ENCODE results near the gene RCCD1. TPM values are rescaled to one million over a fixed set of nuclear protein-coding genes. Genes with fewer than 3 reads are reported as not detected.

Gene RCCD1
- total RNA-seq, 1 experiment from 2014 or later = 38.5 TPM

DNA sequence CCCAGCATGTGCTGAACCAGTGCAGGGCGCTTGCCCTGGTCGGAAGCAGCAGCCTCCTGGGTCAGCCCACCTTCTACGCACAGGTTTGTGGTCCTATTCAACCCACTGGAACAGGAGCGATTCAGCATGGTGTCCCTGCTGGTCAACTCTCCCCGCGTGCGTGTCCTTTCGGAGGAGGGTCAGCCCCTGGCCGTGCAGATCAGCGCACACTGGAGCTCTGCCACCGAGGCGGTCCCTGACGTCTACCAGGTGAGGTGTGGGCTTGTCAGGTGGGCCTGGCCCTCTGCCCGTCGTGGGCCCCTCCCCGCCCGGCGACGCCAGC lies 43.4 kb upstream of the RCCD1 start:
- no peak overlapping the region for H3K4me2 ChIP-seq (ENCODE audit: low read length)
- ChIA-PET CTCF (interaction anchor here (1.1 kb wide), 1 partner anchor 23 kb away, joined by 3 read pairs; no protein-coding TSS in a partner anchor), RAD21 (ENCODE audit: low non-redundant PET in 1 of 2, low total read pairs in 2 of 2, uncharacterized antibody in 2 of 2, unreplicated experiment in 2 of 2) (no interaction called here), POLR2A (no interaction called here)
- no peaks in the 10 kb centered on the region for H3K27me3 ChIP-seq (ENCODE audit: insufficient read depth, low read length)
- H3K9me3 ChIP-seq (ENCODE audit: control insufficient read depth in 1 of 2, insufficient read depth in 1 of 2, low read depth in 1 of 2, low read length in 2 of 2) = no peaks in the 10 kb centered on the region
- H3K9ac ChIP-seq (ENCODE audit: low read length) = no peak overlapping the region
- H3K9me2 ChIP-seq (ENCODE audit: insufficient read depth) = no peaks in the 10 kb centered on the region
- H4K20me1 ChIP-seq (ENCODE audit: insufficient read depth) = no peaks in the 10 kb centered on the region
- peaks cover 0 to 9% of the 10 kb centered on the region in 2 experiments; a peak in 3 of 4 replicates for H3K36me3 ChIP-seq (ENCODE audit: control insufficient read depth in 1 of 2, insufficient read depth in 2 of 2, low read length in 2 of 2)
- no TSS peak for BruUV-seq (replicated peaks)
- DNase-seq (ENCODE audit: low read depth, low spot score) (no peak), ATAC-seq (no peak)
- TF ChIP-seq FOSL1 (IDR thresholded peaks at IDR 0.05; ENCODE audit: low read depth) (no peak), EZH2 (IDR thresholded peaks at IDR 0.05) (no peak), EGR1 (IDR thresholded peaks at IDR 0.05; ENCODE audit: low read depth) (no peak), SIN3A (IDR thresholded peaks at IDR 0.05; ENCODE audit: low read depth) (no peak), ZFX (IDR thresholded peaks at IDR 0.05) (no peak), YY1 (IDR thresholded peaks at IDR 0.05; ENCODE audit: extremely low read depth, insufficient replicate concordance, low read depth, low read length) (no peak), RAD21 (IDR thresholded peaks at IDR 0.05; ENCODE audit: low read depth) (no peak), ELF1 (IDR thresholded peaks at IDR 0.05; ENCODE audit: borderline replicate concordance, low read depth) (no peak), ZNF274 (IDR thresholded peaks at IDR 0.05; ENCODE audit: low read depth, low read length) (no peak), CBX3 (IDR thresholded peaks at IDR 0.05; ENCODE audit: low read depth) (no peak), SRF (IDR thresholded peaks at IDR 0.05; ENCODE audit: low read depth) (no peak)
- TF ChIP-seq, protein P1, sequence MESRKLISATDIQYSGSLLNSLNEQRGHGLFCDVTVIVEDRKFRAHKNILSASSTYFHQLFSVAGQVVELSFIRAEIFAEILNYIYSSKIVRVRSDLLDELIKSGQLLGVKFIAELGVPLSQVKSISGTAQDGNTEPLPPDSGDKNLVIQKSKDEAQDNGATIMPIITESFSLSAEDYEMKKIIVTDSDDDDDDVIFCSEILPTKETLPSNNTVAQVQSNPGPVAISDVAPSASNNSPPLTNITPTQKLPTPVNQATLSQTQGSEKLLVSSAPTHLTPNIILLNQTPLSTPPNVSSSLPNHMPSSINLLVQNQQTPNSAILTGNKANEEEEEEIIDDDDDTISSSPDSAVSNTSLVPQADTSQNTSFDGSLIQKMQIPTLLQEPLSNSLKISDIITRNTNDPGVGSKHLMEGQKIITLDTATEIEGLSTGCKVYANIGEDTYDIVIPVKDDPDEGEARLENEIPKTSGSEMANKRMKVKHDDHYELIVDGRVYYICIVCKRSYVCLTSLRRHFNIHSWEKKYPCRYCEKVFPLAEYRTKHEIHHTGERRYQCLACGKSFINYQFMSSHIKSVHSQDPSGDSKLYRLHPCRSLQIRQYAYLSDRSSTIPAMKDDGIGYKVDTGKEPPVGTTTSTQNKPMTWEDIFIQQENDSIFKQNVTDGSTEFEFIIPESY (IDR thresholded peaks at IDR 0.05; ENCODE audit: extremely low read depth, insufficient replicate concordance, low read length) = no peak
- TF ChIP-seq, protein P2, sequence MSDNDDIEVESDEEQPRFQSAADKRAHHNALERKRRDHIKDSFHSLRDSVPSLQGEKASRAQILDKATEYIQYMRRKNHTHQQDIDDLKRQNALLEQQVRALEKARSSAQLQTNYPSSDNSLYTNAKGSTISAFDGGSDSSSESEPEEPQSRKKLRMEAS (IDR thresholded peaks at IDR 0.05) = no peak
- TF ChIP-seq, protein P3, sequence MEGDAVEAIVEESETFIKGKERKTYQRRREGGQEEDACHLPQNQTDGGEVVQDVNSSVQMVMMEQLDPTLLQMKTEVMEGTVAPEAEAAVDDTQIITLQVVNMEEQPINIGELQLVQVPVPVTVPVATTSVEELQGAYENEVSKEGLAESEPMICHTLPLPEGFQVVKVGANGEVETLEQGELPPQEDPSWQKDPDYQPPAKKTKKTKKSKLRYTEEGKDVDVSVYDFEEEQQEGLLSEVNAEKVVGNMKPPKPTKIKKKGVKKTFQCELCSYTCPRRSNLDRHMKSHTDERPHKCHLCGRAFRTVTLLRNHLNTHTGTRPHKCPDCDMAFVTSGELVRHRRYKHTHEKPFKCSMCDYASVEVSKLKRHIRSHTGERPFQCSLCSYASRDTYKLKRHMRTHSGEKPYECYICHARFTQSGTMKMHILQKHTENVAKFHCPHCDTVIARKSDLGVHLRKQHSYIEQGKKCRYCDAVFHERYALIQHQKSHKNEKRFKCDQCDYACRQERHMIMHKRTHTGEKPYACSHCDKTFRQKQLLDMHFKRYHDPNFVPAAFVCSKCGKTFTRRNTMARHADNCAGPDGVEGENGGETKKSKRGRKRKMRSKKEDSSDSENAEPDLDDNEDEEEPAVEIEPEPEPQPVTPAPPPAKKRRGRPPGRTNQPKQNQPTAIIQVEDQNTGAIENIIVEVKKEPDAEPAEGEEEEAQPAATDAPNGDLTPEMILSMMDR (IDR thresholded peaks at IDR 0.05 in 2 of 3, conservative IDR thresholded peaks at IDR 0.05 in 1 of 3; ENCODE audit: borderline replicate concordance in 1 of 3, insufficient read depth in 1 of 3, low read depth in 2 of 3, low read length in 2 of 3) = no peak
- TF ChIP-seq, protein P4, sequence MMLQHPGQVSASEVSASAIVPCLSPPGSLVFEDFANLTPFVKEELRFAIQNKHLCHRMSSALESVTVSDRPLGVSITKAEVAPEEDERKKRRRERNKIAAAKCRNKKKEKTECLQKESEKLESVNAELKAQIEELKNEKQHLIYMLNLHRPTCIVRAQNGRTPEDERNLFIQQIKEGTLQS (IDR thresholded peaks at IDR 0.05) = no peak
- intact Hi-C loops (cut with micrococcal nuclease) = no loop called here
- H2AFZ ChIP-seq (ENCODE audit: low read depth, low read length, poor library complexity, severe bottlenecking) = no peak overlapping the region
- no peak overlapping the region for H3K4me3 ChIP-seq (replicated peaks in 1 of 2; ENCODE audit: low read depth in 1 of 2, low read length in 2 of 2)
- H3K79me2 ChIP-seq (ENCODE audit: insufficient read depth, low read length) = no peaks in the 10 kb centered on the region
- no peaks in the 10 kb centered on the region for H3K4me1 ChIP-seq (ENCODE audit: control insufficient read depth in 1 of 2, insufficient read depth in 2 of 2, low read length in 2 of 2)
- no peak overlapping the region for H3K27ac ChIP-seq (ENCODE audit: low read depth, low read length)
